HepG2 (cell line): Measurements from ENCODE around the gene PLXNC1. TPM values are rescaled to one million over a fixed set of nuclear protein-coding genes. Genes with fewer than 3 reads are reported as not detected.

ENCODE experiments used
- ATAC-seq: fragments of 200-7000 bp; cut with Tn5 transposase; 3 replicates; pipeline ENCODE4 v1.9.1; 2020; ENCODE audit warnings: mild to moderate bottlenecking, moderate library complexity
- BruUV-seq: library from RNA; stranded (reverse); fragments of 400-500 nt; replicated peaks from 2 replicates; lab custom pipeline; 2021; lab: Mats Ljungman, UMichigan
- CTCF ChIA-PET: fragments of 300-600 bp; formaldehyde crosslinking; extraction: SDS; loops from one replicate; lab custom pipeline; 2021; ENCODE audit warnings: low total read pairs, inconsistent platforms, low intra/inter-chr PET ratio; lab: Yijun Ruan, JAX
- POLR2A ChIA-PET: fragments of 350-600 bp; sonication (Branson Sonifier 250); formaldehyde crosslinking; loops from one replicate; lab custom pipeline; 2020; ENCODE audit warnings: antibody characterized with exemption, inconsistent platforms; lab: Yijun Ruan, JAX
- DNase-seq: peaks from one replicate; pipeline ENCODE4 v3.0.0-alpha.2; 2015; ENCODE audit warnings: low spot score
- FAIRE-seq: peaks from 3 replicates; lab custom pipeline; 2011; peaks lifted over from hg19 to GRCh38; lab: Jason Lieb, UNC
- H2AFZ ChIP-seq: one replicate; pipeline ENCODE4 v1.6.1; 2011; ENCODE audit warnings: low read length, inconsistent platforms
- H3K27ac ChIP-seq: fragments of 300-600 bp; 3 replicates; pipeline ENCODE4 v1.8.0; 2011; ENCODE audit warnings: mixed run types, mild to moderate bottlenecking, mixed read lengths, low read length, inconsistent platforms; ENCODE audit not compliant: insufficient read depth; ENCODE audit errors: extremely low read length
- H3K27me3 ChIP-seq, 2 experiments: fragments of 200-600 bp in 1 of 2; 2 replicates in 1 of 2; 3 replicates in 1 of 2; pipeline versions ENCODE4 v1.6.0 to v1.8.0; 2011; ENCODE audit warnings: low read length in 2 of 2, mild to moderate bottlenecking in 2 of 2, moderate library complexity in 2 of 2, inconsistent platforms in 1 of 2; ENCODE audit not compliant: insufficient read depth in 2 of 2, control insufficient read depth in 1 of 2
- H3K36me3 ChIP-seq, 2 experiments: fragments of 200-600 bp in 1 of 2; replicated peaks in 1 of 2; 2 replicates in 1 of 2; 3 replicates in 1 of 2; pipeline versions ENCODE4 v1.5.1 to v1.8.0; 2011; ENCODE audit warnings: low read length in 2 of 2, inconsistent platforms in 1 of 2; ENCODE audit not compliant: insufficient read depth in 2 of 2, control insufficient read depth in 1 of 2
- H3K4me1 ChIP-seq: 2 replicates; pipeline ENCODE4 v1.5.1; 2012; ENCODE audit warnings: low read length, inconsistent platforms; ENCODE audit not compliant: insufficient read depth
- H3K4me2 ChIP-seq: 2 replicates; pipeline ENCODE4 v1.6.0; 2011; ENCODE audit warnings: low read depth, low read length, inconsistent platforms
- H3K4me3 ChIP-seq, 3 experiments: fragments of 200-600 bp in 1 of 3; sonication (generic), shearing (Covaris generic) in 1 of 3; replicated peaks in 1 of 3; 2 replicates each; pipeline ENCODE4 v1.5.1; 2011 to 2016; ENCODE audit warnings: low read length in 3 of 3, inconsistent platforms in 2 of 3, low read depth in 2 of 3, mild to moderate bottlenecking in 2 of 3, control low read depth in 1 of 3, mixed read lengths in 1 of 3; ENCODE audit not compliant: insufficient read depth in 1 of 3
- H3K79me2 ChIP-seq: one replicate; pipeline ENCODE4 v1.6.1; 2011; ENCODE audit warnings: low read length, inconsistent platforms; ENCODE audit not compliant: insufficient read depth
- H3K9ac ChIP-seq: 2 replicates; pipeline ENCODE4 v1.6.0; 2011; ENCODE audit warnings: mild to moderate bottlenecking, low read depth, low read length, inconsistent platforms; ENCODE audit not compliant: insufficient read depth
- H3K9me3 ChIP-seq: 2 replicates; pipeline ENCODE4 v1.5.1; 2012; ENCODE audit warnings: mild to moderate bottlenecking, low read length
- H4K20me1 ChIP-seq: 2 replicates; pipeline ENCODE4 v1.6.0; 2011; ENCODE audit warnings: inconsistent platforms, mild to moderate bottlenecking, low read length, moderate library complexity; ENCODE audit not compliant: insufficient read depth
- BRD4 ChIP-seq: sonication (generic); formaldehyde crosslinking; IDR thresholded peaks from 2 replicates; pipeline ENCODE4 v1.4.0; 2020; ENCODE audit warnings: missing genetic modification reagents
- KLF6 ChIP-seq: IDR thresholded peaks from 2 replicates; pipeline ENCODE4 v1.8.0; 2016; ENCODE audit warnings: missing biosample characterization, missing genetic modification reagents
- NBN ChIP-seq: fragments of 450-650 bp; conservative IDR thresholded peaks from 2 replicates; pipeline ENCODE4 v1.6.1; 2017
- NFE2 ChIP-seq: sonication (generic); formaldehyde crosslinking; IDR thresholded peaks from 2 replicates; pipeline ENCODE4 v1.4.0; 2020; ENCODE audit warnings: missing genetic modification reagents
- PAXIP1 ChIP-seq: sonication (generic); formaldehyde crosslinking; conservative IDR thresholded peaks from 2 replicates; pipeline ENCODE4 v1.4.0; 2020; ENCODE audit warnings: mild to moderate bottlenecking, missing genetic modification reagents, moderate library complexity
- PHF5A ChIP-seq: IDR thresholded peaks from one replicate; pipeline ENCODE4 v1.6.1; 2018; ENCODE audit warnings: low read depth, missing genetic modification reagents; ENCODE audit not compliant: unreplicated experiment
- SP4 ChIP-seq: sonication (generic); formaldehyde crosslinking; IDR thresholded peaks from 2 replicates; pipeline ENCODE4 v1.8.1; 2023; ENCODE audit warnings: mild to moderate bottlenecking, missing genetic modification reagents
- WIZ ChIP-seq: sonication (generic); formaldehyde crosslinking; IDR thresholded peaks from 2 replicates; pipeline ENCODE4 v1.5.1; 2020; ENCODE audit warnings: mild to moderate bottlenecking, missing genetic modification reagents
- ZFP1 ChIP-seq: IDR thresholded peaks from 2 replicates; pipeline ENCODE4 v1.6.1; 2016
- ZNF10 ChIP-seq: sonication (generic); formaldehyde crosslinking; IDR thresholded peaks from 2 replicates; pipeline ENCODE4 v1.4.0; 2020; ENCODE audit warnings: mild to moderate bottlenecking, low read depth, missing genetic modification reagents, borderline replicate concordance
- ZNF225 ChIP-seq: sonication (generic); formaldehyde crosslinking; IDR thresholded peaks from 2 replicates; pipeline ENCODE4 v1.4.0; 2020; ENCODE audit warnings: mild to moderate bottlenecking, missing genetic modification reagents
- ZNF367 ChIP-seq: sonication (generic); formaldehyde crosslinking; IDR thresholded peaks from 2 replicates; pipeline ENCODE4 v1.4.0; 2020; ENCODE audit warnings: missing genetic modification reagents, borderline replicate concordance
- ZNF446 ChIP-seq: sonication (generic); formaldehyde crosslinking; IDR thresholded peaks from 2 replicates; pipeline ENCODE4 v1.5.0; 2020; ENCODE audit warnings: mild to moderate bottlenecking, missing genetic modification reagents
- ZNF503 ChIP-seq: sonication (generic); formaldehyde crosslinking; IDR thresholded peaks from 2 replicates; pipeline ENCODE4 v1.4.0; 2020; ENCODE audit warnings: missing genetic modification reagents
- ZNF572 ChIP-seq: sonication (generic); formaldehyde crosslinking; IDR thresholded peaks from 2 replicates; pipeline ENCODE4 v1.5.1; 2020; ENCODE audit warnings: mild to moderate bottlenecking, missing genetic modification reagents
- ZNF772 ChIP-seq: sonication (generic); formaldehyde crosslinking; IDR thresholded peaks from 2 replicates; pipeline ENCODE4 v1.5.0; 2020; ENCODE audit warnings: mild to moderate bottlenecking, missing genetic modification reagents
- ZSCAN31 ChIP-seq: sonication (generic); formaldehyde crosslinking; IDR thresholded peaks from 2 replicates; pipeline ENCODE4 v1.5.0; 2020; ENCODE audit warnings: low read depth, mild to moderate bottlenecking, missing genetic modification reagents
- WGBS: methylation state at CpG from one replicate; pipeline ENCODE4 v1.1.6; 2017; ENCODE audit warnings: low lambda C conversion rate; 5-methylcytosine and 5-hydroxymethylcytosine counted together
- in situ Hi-C: cut with HindIII; loops from 2 replicates; pipeline ENCODE4 v1.10.0; 2017; ENCODE audit warnings: low pct_unique_long_range_greater_than_20kb; ENCODE audit not compliant: extremely low pct_ligation_motif_present
- intact Hi-C: fragments of 100-400 bp; cut with micrococcal nuclease; formaldehyde crosslinking; loops from one replicate; pipeline ENCODE4 v1.10.0; 2022; ENCODE audit not compliant: unreplicated experiment
- polyA plus RNA-seq, 8 experiments: library from polyadenylated mRNA; depleted of rRNA in 3 of 8; stranded (reverse) in 7 of 8; unstranded in 1 of 8; fragments of >200 nt; fragmentation: Illumina TruSeq in 4 of 8; extraction: Trizol in 4 of 8; gene quantifications; 2 replicates each; pipeline versions ENCODE4 v1.2.1 to v1.2.3, GENCODE V29; 2011 to 2016; ENCODE audit warnings: low read depth in 4 of 8, missing spikeins in 1 of 8, mixed read lengths in 1 of 8; ENCODE audit not compliant: insufficient read depth in 1 of 8
- total RNA-seq, 5 experiments: library from RNA; depleted of rRNA; stranded (reverse); fragments of >200 nt; fragmentation: Illumina TruSeq; extraction: Trizol; gene quantifications; 2 replicates each; pipeline ENCODE4 v1.2.3, GENCODE V29; 2016; ENCODE audit warnings: low read depth in 1 of 5
- TF ChIP-seq, protein P1 (sequence below): sonication (generic); formaldehyde crosslinking; IDR thresholded peaks from 2 replicates; pipeline ENCODE4 v1.4.0; 2020; ENCODE audit warnings: missing genetic modification reagents
- TF ChIP-seq, protein P2 (sequence below): sonication (generic); formaldehyde crosslinking; IDR thresholded peaks from 2 replicates; pipeline ENCODE4 v1.4.0; 2020; ENCODE audit warnings: missing genetic modification reagents

PLXNC1 gene
- total and polyA plus RNA-seq, 2 of the 13 experiments (the other 11 are each of a cell fraction or from before 2014, with no cell fraction given) = 6.6 to 11.2 TPM

DNA sequence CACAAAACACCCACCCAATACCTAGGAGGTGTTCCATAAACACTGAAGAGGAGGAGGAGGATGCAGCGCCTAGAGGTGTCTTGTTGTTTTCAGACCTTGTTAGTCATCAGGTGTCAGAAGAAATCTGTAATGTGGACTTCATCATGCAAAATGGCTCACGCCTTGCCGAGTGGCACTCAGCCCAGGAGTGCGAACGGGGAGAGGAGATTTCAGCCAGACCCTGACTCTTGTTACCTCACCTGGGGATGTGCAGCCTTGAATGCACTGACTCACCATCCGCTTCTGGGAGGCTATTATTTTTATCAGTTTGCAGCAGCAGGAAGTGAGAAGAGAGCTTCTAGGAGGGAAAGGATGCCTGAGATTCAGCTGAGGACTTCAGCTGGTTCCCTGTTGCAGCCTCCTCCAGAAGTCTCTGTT lies 48.2 kb upstream of the PLXNC1 start:
- WGBS = 88% methylated on average over 6 of the region's 6 CpGs
- TF ChIP-seq ZNF572 (CRISPR knock-in tag) (no peak), ZNF503 (CRISPR knock-in tag) (no peak), ZNF225 (CRISPR knock-in tag) (no peak), NFE2 (CRISPR knock-in tag) (no peak), BRD4 (CRISPR knock-in tag) (no peak), SP4 (CRISPR knock-in tag) (no peak), PAXIP1 (CRISPR knock-in tag) (no peak), KLF6 (CRISPR knock-in tag) (no peak), ZSCAN31 (CRISPR knock-in tag) (no peak), PHF5A (CRISPR knock-in tag) (no peak), NBN (no peak), ZNF367 (CRISPR knock-in tag) (no peak), WIZ (CRISPR knock-in tag) (no peak), ZNF446 (no peak), ZNF772 (CRISPR knock-in tag) (no peak), ZFP1 (CRISPR knock-in tag) (no peak), ZNF10 (CRISPR knock-in tag) (no peak)
- TF ChIP-seq, protein P1, sequence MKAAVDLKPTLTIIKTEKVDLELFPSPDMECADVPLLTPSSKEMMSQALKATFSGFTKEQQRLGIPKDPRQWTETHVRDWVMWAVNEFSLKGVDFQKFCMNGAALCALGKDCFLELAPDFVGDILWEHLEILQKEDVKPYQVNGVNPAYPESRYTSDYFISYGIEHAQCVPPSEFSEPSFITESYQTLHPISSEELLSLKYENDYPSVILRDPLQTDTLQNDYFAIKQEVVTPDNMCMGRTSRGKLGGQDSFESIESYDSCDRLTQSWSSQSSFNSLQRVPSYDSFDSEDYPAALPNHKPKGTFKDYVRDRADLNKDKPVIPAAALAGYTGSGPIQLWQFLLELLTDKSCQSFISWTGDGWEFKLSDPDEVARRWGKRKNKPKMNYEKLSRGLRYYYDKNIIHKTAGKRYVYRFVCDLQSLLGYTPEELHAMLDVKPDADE (CRISPR knock-in tag) = no peak
- TF ChIP-seq, protein P2, sequence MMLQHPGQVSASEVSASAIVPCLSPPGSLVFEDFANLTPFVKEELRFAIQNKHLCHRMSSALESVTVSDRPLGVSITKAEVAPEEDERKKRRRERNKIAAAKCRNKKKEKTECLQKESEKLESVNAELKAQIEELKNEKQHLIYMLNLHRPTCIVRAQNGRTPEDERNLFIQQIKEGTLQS (CRISPR knock-in tag) = no peak
- no peak overlapping the region for H3K27ac ChIP-seq
- no peaks in the 10 kb centered on the region for H3K9me3 ChIP-seq
- BruUV-seq = no TSS peak
- H3K9ac ChIP-seq = no peak overlapping the region
- CTCF ChIA-PET = no interaction called here
- no peaks in the 10 kb centered on the region for H3K79me2 ChIP-seq
- no peak overlapping the region for H3K4me2 ChIP-seq
- no peak overlapping the region for H3K4me3 ChIP-seq
- DNase-seq = no peak
- no peaks in the 10 kb centered on the region for H4K20me1 ChIP-seq
- in situ Hi-C loops = loop anchor here (5.0 to 10.0 kb wide), 3 partner anchors 105 to 578 kb away; partner anchors contain the start of gene SOCS2
- H3K4me1 ChIP-seq = peaks cover 41% of the 10 kb centered on the region
- no peak for FAIRE-seq
- H2AFZ ChIP-seq = no peak overlapping the region
- intact Hi-C loops = loop anchor here (5.0 to 10.0 kb wide), 2 partner anchors 108 to 1315 kb away; no protein-coding TSS in a partner anchor
- no peaks in the 10 kb centered on the region for H3K36me3 ChIP-seq
- no peak for ATAC-seq
- POLR2A ChIA-PET = no interaction called here
- H3K27me3 ChIP-seq = peaks cover 0 to 15% of the 10 kb centered on the region in 2 experiments; a peak in 2 of 5 replicates
